GM19043 (cell line): Measurements from ENCODE around the gene MAPK8IP1.
"Not testable (repeated sequence)": the region's sequence is repeated elsewhere in the genome, so short reads cannot be mapped to it uniquely, and the experiment has no call there.

Experiments used
- ATAC-seq: cut with Tn5 transposase; IDR thresholded peaks from one replicate; pipeline ENCODE4 v1.9.1; 2021; ENCODE audit warnings: low read depth; ENCODE audit not compliant: unreplicated experiment

The MAPK8IP1 gene

DNA sequence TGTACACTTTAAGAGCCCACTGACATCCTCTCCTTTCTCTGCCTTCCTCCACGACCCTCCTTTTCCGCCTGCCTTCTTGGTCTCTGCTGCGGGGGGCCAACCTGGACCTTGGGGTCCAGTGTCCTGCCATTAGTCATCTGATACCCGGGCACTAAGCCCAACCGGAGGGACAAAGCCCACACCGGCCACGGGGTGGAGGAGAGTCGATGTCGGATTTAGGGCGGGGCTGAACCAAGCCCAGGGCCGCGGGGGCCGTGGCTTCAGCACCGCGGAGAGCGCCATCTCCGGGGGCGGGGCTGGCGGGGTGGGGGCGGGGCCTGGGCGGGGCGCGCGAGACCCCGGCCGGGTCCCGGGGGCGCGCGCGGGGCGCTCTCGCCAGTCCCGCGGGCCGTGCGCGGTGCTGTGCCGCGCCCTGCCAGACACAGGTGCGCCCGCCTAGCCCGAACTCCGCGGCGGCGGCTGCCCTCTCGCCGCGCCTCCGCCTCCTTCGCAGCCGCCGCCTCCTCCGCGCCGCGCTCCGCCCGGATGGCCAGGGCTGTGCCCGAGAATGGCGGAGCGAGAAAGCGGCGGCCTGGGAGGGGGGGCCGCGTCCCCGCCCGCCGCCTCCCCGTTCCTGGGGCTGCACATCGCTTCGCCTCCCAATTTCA lies at the start of gene MAPK8IP1:
Gene MAPK8IP1 (plus strand): TSS at position 378 of the 647 bp plus-strand sequence. CDS start 170 bp downstream, at position 548.
- ATAC-seq = no peak

DNA sequence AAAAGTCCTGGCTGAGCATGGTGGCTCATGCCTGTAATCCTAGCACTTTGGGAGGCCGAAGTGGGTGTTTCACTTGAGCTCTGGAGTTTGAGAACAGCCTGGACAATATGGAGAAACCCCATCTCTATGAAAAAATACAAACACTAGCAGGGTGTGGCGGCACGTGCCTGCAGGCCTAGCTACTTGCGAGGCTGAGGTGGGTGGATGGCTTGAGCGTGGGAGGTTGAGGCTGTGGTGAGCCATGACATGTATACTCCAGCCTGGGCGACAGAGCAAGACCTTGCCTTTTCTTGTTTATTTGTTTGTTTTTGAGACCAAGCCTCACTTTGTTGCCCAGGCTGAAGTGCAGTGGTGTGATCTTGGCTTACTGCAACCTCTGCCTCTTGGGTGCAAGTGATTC lies 46.2 kb upstream of the MAPK8IP1 start:
- ATAC-seq = no peak

DNA sequence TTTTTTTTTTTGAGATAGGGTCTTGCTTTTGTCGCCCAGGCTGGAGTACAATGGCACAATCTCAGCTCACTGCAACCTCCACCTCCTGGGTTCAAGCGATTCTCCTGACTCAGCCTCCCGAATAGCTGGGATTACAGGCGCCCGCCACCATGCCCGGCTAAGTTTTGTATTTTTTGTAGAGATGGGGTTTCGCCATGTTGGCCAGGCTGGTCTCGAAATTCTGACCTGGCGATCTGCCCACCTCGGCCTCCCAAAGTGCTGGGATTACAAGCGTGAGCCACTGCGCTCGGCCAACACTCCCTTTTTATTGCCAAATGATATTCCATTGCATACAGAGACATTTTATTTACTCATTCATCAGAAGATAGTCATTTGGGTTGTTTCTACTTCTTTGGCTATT lies 45.2 kb upstream of the MAPK8IP1 start:
- ATAC-seq = not testable (repeated sequence)

DNA sequence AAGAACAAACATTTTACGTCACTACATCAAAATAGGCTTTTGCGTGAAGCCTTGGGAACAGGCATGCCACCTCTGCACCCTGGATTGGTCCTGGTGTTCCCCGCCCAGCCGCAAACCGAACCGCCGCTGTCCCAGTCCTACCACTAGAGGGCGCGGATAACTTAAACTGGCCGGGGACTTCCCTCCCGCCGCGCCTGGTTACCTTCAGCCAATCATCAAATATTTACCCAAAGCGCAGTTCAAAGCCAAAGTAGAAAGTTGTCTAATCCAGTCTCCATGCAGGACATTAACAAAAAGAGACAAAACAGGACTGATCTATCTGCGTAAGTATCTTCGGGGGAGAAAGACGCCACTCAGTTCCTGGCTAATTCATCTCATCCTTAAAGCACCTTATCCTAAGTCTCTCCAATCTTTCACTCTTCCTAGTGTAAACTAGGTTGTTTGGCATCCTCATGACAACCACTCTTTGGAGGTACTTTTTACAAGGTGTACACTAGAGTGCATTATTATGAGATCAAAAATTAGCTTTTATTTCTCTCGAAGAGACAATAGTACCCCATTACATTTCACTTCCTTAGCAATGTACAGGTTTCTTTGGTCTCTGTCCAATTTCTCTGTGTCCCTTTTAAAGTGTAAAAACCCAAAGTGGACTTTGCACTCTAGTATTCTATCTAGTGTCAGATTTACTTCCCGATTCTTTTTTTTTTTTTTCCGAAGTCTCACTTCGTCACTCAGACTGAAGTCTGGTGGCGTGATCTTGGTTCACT lies 42.1 kb upstream of the MAPK8IP1 start:
- ATAC-seq = no peak

DNA sequence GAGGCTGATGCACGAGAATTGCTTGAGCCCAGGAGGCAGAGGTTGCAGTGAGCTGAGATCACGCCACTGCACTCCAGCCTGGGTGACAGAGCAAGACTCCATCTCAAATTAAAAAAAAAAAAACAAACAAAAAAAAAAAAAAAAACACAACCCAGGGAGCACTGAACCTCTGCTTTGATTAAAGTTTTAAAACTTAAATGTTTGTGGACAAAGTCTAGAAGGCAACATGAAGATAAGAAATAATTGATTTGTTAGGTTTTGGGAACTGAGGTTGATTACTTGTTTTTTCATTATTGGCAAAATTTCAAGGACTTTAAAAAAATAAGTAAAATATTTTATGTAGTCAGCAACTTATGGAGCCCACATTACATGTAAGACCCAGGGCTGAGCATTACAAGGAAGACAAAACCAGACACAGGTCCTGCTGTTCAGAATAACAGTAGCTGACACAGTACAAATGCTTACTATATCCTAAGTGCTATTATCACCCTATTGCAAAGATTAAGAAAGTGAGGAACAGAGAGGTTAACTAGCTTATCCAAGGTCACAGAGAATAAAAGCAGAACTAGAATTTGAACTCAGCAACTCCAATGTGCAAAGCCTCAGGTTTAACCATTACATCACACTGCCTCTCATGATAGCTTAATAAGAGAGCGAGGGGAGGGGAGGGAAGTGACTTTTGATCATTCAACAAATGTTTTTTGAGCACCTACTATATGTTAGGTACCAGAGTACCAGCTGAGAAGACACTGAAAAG lies 40.5 kb upstream of the MAPK8IP1 start:
- no peak for ATAC-seq

DNA sequence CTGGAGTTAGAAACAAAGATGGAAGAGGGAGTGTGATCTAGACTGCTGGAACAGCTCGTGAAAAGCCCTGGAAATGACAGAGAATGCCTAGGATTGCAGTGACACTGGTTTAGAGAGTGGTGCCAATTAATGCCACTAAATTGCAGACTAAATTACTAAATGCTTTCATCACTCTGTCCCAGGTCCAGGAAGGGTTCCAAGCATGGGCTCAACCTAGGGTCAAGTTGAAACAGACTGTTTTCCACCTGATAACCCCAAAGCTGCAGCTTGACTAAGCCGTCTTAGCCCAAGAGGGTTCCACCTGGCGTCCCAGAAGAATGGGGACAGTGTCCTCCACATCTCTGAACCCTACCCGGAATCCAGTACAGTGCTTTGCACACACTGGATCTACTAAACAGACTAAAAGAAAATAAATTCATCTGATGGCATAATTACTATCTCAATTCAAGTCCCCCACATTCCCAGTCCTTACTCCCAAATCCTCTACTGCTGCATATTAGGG lies 39.2 kb upstream of the MAPK8IP1 start:
- no peak for ATAC-seq

DNA sequence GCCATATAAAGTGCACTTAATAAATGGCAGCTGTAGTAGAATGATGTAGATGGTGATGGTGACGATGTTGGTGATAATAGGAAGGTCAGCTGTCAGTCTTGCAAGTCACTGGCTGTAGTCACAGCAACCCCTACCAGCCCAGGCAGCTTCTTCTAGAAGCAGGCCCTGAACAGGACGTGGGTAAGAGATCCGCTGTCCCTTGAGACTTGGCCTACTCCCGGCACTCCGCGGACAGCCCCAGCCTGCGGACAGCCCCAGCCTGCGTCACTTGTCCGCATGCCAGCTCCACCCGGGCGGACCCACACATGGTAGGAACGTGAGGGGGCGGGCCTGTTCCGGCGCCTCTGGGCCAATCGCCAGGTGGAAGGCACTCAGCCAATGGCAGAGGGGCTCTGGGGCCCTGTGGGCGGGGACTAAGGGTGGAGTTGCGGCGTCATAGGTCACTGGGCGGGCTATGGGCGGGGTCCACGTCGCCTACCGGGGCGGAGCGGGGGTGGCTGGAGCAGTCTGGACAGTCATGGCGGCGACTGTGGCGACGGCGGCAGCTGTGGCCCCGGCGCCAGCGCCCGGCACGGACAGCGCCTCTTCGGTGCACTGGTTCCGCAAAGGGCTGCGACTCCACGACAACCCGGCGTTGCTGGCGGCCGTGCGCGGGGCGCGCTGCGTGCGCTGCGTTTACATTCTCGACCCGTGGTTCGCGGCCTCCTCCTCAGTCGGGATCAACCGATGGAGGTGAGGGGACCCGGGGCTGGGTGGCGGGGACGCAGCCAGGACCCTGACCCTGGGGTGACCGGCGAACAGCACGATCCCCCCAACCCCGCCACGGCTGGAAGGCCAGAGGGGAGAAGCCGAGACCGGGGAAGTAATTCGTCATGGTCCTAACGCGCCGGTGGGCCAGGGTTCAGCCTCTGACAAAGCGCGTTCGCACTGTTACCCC lies 38.2 kb upstream of the MAPK8IP1 start, which contains the start of gene CRY2:
Gene CRY2 (plus strand): TSS at position 502 of the 937 bp plus-strand sequence. CDS start 16 bp downstream, at position 518.
- ATAC-seq = peak; percentile 88

DNA sequence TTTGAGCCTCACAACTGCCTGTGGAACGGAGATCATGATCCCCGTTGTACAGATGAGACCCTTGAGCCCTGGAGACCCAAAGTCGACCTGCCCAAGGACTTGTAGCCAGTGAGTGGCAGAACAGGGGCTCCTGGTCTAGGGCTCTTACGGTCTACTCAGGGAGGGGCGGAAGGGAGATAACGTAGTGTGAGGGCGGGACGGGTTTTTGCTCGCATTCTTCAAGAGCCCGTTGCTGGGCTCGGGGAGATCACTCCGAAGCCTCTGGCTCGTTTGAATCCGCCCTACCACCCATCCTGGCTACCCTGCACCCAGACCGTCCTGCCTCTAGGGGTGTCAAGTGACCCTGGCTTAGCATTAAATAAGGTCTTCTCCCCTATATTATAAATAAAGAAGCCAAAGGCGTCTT lies 37.5 kb upstream of the MAPK8IP1 start:
- no peak for ATAC-seq

DNA sequence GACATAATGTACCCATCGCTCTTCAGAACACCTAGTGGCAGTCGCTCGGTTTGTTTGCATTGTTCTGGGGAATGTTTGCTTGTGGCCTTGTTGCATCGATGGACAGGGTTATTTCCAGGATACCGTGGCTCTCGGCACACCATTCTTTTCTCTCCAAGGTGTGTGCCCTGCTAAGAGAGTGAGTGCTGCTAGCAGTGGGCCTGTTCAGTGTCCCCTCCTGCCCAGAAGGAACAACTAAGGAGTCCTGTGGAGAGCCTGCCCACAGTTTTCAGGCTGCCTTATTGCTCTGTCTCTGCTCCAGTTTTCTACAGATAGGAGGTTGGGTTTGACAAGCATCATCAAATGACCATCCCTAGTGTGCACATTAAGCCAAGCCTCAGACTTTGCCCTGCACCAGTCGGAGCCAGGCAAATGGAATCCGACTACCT lies 36.8 kb upstream of the MAPK8IP1 start:
- ATAC-seq = no peak

DNA sequence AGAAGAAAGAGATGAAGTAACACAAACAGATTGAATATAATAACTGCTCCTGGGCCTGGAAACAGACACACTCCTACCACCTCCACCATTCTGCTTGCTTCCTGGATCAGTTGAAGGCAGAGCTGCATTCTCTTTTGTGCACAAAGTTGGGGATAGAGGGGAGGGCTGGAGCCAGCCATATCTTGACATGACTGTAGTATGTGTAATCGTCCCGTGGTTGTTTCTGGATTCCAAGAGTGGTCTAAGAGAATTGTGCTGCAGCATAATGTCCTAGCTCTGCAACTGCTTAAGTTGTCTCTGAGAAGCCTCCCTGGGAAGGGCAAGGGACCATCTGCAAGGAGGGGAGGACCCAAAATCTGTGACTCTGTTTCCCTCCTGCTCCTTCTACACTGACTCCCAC lies 35.0 kb upstream of the MAPK8IP1 start:
- ATAC-seq = no peak

DNA sequence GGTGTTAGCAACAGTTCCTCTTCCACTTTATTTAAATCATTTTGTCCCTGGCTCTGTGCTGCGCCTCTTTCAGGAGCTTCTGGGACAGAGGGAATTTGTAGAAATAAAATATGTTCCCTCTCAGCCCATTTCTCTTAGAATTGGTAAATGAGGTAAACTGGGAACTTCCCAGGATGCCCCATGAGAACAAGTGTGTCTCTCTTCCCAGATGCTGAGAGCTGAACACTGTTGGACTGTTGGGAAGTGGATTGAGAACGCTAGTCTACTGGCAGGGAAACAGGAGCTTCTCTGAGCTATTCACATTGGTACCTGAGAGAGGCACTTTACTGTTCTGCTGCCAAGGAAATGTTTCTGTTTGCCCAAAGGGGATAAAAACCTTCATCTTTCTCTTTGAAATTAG lies 34.2 kb upstream of the MAPK8IP1 start:
- ATAC-seq = no peak

DNA sequence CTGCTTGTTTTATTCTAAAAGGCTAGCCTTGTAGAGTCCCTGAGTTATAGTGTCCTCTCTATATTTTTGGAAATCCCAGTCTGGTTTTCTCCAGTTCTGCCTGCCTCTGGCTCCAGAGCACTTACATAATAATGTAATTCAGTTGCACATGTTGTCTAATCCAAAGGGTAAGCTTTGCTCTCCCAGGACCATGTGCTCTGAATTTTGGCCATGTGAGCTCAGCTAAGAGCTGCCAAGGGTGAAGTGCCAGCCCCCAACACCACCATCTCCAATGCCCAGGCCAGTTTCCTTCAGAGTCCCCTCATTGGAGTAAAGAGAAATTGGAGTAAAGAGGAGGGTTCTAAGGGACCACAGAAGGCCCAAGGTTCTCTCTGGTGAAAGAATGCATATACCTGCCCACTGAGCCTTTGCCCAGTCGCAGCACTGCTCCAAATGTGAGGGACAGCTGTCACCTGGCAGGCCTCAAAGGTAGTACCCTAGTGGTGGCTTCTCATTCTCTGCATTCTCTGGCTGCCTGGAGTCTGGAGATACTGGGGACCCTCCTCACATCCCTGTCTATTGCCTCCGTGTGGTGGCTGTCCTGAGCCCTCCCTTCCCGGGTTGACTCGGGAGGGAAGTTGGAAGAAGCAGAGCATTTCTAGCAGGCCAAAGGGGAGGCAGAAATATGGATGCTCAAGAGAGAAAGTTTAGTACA lies 33.3 kb upstream of the MAPK8IP1 start:
- no peak for ATAC-seq

DNA sequence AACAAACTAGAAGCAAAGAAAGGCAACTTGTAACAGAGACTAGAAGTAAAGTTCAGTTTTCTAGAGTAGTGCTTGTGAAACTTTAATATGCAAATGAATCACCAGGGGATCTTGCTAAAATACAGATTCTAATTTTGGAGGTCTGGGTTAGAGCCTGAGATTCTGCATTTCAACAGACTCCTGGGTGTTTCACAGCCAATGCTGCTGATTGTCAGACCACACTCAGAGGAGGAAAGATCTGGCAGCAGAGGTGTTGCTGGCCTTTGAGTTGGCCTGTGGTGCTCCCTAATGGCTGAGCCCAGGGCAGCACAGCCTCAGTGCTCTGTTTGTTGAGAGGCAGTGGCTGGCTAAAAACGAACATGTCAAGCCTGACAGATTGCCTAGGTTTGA lies 32.7 kb upstream of the MAPK8IP1 start:
- no peak for ATAC-seq

DNA sequence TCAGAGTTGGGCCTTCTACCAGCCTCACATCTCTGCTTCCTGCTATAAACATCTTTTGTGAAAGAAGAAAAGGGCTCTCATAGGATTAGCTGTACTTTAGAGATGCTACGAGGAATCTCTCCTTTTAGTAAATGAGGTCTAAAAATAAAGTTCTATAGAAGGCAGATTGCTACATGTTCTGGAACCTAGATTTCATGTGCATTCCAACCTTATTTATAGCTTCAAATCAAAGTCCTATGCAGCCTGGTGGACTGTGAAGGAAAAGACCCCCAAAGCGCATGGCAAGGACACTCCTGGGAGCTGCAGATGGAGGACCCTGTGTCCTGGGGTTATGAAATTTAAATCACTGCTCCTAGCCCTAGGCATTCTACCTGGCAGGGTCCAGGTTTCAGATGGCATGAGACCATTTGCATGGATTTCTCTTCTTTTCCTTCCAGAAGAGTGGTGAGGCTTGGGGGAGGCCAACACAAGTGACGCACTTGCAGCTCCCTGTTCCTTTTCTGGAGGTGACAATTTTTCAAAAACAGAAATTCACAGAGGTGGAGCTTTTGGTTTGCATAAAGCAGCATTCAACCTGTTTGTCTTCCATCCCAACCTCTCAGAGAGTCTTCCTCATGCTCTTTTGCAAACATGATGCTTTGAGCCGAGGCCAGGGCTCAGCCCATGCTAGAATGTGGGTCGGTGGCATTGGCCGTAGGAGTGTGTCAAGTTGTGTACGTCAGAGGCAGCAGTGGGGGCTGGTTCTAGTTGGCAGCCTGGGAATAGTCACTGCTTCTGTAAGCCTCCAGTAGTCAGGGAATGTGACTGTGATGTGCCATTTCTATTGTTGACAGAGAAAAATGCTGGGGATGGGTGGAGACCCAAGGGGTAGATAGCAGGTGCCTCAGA lies 31.9 kb upstream of the MAPK8IP1 start:
- no peak for ATAC-seq

DNA sequence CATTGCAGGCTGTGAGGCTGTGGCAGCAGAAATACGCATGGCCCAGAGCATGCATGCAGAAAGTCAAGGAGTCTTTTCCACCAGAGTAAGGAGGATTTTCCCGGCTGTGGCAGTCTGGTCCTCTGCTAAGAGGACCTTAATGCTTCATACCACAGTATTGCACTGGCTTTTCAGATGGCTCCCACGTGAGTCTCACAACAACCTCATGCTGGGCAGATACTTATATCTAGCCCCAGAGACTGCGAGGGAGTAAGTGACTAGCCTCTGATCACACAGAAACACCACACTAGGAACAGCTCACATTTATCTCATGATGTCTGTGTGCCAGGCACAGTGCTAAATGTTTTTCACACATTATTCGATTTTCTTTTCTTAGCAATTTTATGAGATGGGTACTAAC lies 30.1 kb upstream of the MAPK8IP1 start:
- no peak for ATAC-seq

DNA sequence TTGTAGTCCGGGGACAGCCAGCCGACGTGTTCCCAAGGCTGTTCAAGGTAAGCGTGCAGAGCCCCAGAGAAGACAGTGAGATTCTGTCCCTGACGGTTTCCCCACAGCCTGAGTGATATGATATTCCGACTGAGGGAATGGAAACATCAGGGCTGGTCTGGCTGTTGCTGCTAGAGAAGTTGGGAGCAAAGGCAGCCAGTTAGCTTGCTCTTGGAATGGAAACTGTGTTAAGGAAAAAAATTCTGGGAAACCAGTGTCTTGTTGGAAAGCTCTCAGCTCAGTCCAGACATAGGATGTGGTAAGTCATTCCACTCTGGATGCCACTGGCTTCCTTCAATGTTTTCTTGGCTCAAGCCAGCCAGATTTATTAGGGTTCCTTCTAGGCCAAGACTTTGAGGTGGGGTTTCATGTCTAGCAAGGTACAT lies 29.4 kb upstream of the MAPK8IP1 start:
- ATAC-seq = no peak

DNA sequence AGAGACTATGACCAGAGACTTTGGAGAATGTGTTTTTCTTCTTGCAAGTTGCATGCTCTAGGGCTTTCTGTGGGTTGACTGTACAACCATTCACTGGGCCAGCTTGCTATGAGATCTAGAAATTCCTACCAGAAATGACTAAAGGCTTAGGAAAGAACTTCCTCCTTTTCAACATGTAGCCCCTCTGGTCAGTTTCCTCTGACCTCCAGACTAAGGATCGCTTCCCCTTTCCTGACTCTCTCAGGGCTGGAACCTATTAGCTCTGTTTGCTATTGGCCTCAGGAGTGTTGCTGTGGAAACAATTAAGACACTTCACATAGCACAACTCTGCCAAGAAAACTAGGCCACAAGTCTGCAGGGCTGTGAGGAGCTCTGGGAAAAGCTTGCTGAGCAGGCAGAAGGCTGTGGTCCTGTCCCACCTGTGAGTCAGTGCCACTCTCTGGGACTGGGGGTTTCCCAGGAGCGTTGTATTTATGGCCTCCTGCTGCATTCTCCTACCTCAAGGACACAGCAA lies 27.4 kb upstream of the MAPK8IP1 start:
- ATAC-seq = no peak

DNA sequence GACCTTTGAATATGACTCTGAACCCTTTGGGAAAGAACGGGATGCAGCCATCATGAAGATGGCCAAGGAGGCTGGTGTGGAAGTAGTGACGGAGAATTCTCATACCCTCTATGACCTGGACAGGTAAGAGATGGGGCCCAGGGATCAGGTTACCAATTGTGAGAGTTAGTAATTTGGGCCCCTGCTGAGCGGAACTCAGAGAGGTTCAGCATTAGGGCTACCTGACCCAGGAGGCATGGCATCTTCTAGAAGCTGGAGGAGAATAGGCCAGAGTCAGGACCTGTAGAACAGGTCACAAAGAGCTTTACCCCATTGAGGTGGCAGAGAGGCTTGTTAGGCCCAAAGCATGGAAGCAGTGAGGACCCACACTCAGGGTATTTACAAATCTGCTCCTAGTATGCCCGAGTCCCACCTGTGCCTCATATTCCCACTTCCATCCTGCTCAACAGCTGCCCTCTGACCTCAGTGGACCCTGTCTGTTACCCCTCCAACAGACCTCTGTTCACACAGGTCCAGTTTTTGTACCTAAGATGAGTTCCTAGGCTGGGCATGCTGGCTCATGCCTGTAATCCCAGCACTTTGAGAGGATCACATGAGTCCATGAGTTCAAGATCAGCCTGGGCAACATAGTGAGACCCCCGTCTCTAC lies 26.6 kb upstream of the MAPK8IP1 start:
- ATAC-seq = no peak
